IMR-90 (cell line): ENCODE measurements around the gene CXCL16. TPM values are rescaled to one million over a fixed set of nuclear protein-coding genes. Genes with fewer than 3 reads are reported as not detected.
"Not testable (repeated sequence)": the region's sequence is repeated elsewhere in the genome, so short reads cannot be mapped to it uniquely, and the experiment has no call there.

Source experiments
- ATAC-seq: fragments of 200-7000 bp; cut with Tn5 transposase; 2 replicates; pipeline ENCODE4 v1.9.1; 2020; ENCODE audit warnings: low read depth, mild to moderate bottlenecking, moderate library complexity
- BruUV-seq: library from RNA; stranded (reverse); fragments of 400-500 nt; replicated peaks from 2 replicates; lab custom pipeline; 2021; lab: Mats Ljungman, UMichigan
- CTCF ChIA-PET: fragments of 300-600 bp; formaldehyde crosslinking; extraction: SDS; loops from one replicate; lab custom pipeline; 2021; ENCODE audit warnings: antibody characterized with exemption; lab: Yijun Ruan, JAX
- POLR2A ChIA-PET: fragments of 300-600 bp; sonication (Branson Sonifier 250); formaldehyde crosslinking; loops from one replicate; lab custom pipeline; 2022; ENCODE audit warnings: antibody characterized with exemption; ENCODE audit not compliant: unreplicated experiment; lab: Charles Lee
- DNase-seq: peaks from one replicate; pipeline ENCODE4 v3.0.0; 2013
- H2AFZ ChIP-seq: replicated peaks from 2 replicates; pipeline ENCODE3; 2013; ENCODE audit warnings: low read length, mild to moderate bottlenecking; ENCODE audit not compliant: poor library complexity
- H2AK5ac ChIP-seq: 2 replicates; pipeline ENCODE4 v1.6.1; 2013; ENCODE audit warnings: low read depth, low read length, inconsistent platforms
- H2AK9ac ChIP-seq: replicated peaks from 2 replicates; pipeline ENCODE3; 2013; ENCODE audit warnings: mild to moderate bottlenecking, low read depth, low read length, moderate library complexity; ENCODE audit not compliant: poor library complexity
- H2BK120ac ChIP-seq: 2 replicates; pipeline ENCODE4 v1.6.1; 2013; ENCODE audit warnings: low read depth, low read length, inconsistent platforms
- H2BK15ac ChIP-seq: 3 replicates; pipeline ENCODE4 v1.6.1; 2013; ENCODE audit warnings: low read depth, low read length, inconsistent platforms
- H2BK20ac ChIP-seq: 2 replicates; pipeline ENCODE4 v1.6.1; 2013; ENCODE audit warnings: low read depth, mild to moderate bottlenecking, inconsistent platforms, low read length, moderate library complexity
- H2BK5ac ChIP-seq: 2 replicates; pipeline ENCODE4 v1.6.1; 2013; ENCODE audit warnings: mild to moderate bottlenecking, low read depth, low read length, inconsistent platforms; ENCODE audit not compliant: poor library complexity, severe bottlenecking
- H3K14ac ChIP-seq: replicated peaks from 2 replicates; pipeline ENCODE4 v1.6.1; 2013; ENCODE audit warnings: low read depth, low read length, inconsistent platforms
- H3K18ac ChIP-seq: 2 replicates; pipeline ENCODE4 v1.6.1; 2013; ENCODE audit warnings: low read depth, low read length, control low read depth
- H3K23ac ChIP-seq: 2 replicates; pipeline ENCODE4 v1.6.1; 2013; ENCODE audit warnings: low read depth, low read length, inconsistent platforms
- H3K27ac ChIP-seq: 2 replicates; pipeline ENCODE4 v1.5.1; 2013; ENCODE audit warnings: mild to moderate bottlenecking, control low read depth, low read length; ENCODE audit not compliant: insufficient read depth
- H3K27me3 ChIP-seq: 2 replicates; pipeline ENCODE4 v1.6.1; 2013; ENCODE audit warnings: low read length; ENCODE audit not compliant: control insufficient read depth, insufficient read depth
- H3K36me3 ChIP-seq: 2 replicates; pipeline ENCODE4 v1.6.1; 2013; ENCODE audit warnings: low read length, mixed read lengths; ENCODE audit not compliant: control insufficient read depth, insufficient read depth
- H3K4ac ChIP-seq: 2 replicates; pipeline ENCODE4 v1.6.1; 2013; ENCODE audit warnings: low read depth, low read length, inconsistent platforms
- H3K4me1 ChIP-seq: 2 replicates; pipeline ENCODE4 v1.6.1; 2013; ENCODE audit warnings: low read length, mixed read lengths; ENCODE audit not compliant: control insufficient read depth, insufficient read depth
- H3K4me2 ChIP-seq: 2 replicates; pipeline ENCODE4 v1.6.1; 2013; ENCODE audit warnings: low read depth, mild to moderate bottlenecking, control low read depth, low read length, moderate library complexity
- H3K4me3 ChIP-seq: 2 replicates; pipeline ENCODE4 v1.5.1; 2013; ENCODE audit warnings: low read depth, mild to moderate bottlenecking, control low read depth, low read length, moderate library complexity; ENCODE audit not compliant: insufficient read depth
- H3K56ac ChIP-seq: 2 replicates; pipeline ENCODE4 v1.6.1; 2013; ENCODE audit warnings: low read length, inconsistent platforms; ENCODE audit not compliant: insufficient read depth; ENCODE audit errors: extremely low read depth
- H3K79me1 ChIP-seq, 2 experiments: 2 replicates each; pipeline ENCODE4 v1.6.1; 2013; ENCODE audit warnings: low read length in 2 of 2, inconsistent platforms in 1 of 2, low read depth in 1 of 2
- H3K9ac ChIP-seq: 2 replicates; pipeline ENCODE4 v1.6.1; 2013; ENCODE audit warnings: low read depth, low read length, control low read depth
- H3K9me1 ChIP-seq: 2 replicates; pipeline ENCODE4 v1.6.1; 2013; ENCODE audit warnings: low read length, inconsistent platforms; ENCODE audit not compliant: insufficient read depth
- H3K9me3 ChIP-seq: 2 replicates; pipeline ENCODE4 v1.6.1; 2013; ENCODE audit warnings: low read length; ENCODE audit not compliant: control insufficient read depth, insufficient read depth
- H4K20me1 ChIP-seq: 2 replicates; pipeline ENCODE4 v1.6.1; 2013; ENCODE audit warnings: low read length, inconsistent platforms; ENCODE audit not compliant: insufficient read depth
- H4K5ac ChIP-seq: 2 replicates; pipeline ENCODE4 v1.6.1; 2013; ENCODE audit warnings: mild to moderate bottlenecking, low read depth, low read length, control low read depth
- H4K8ac ChIP-seq, 2 experiments: 2 replicates each; pipeline ENCODE4 v1.6.1; 2013; ENCODE audit warnings: low read depth in 2 of 2, low read length in 2 of 2, control low read depth in 1 of 2, inconsistent platforms in 1 of 2
- H4K91ac ChIP-seq: 2 replicates; pipeline ENCODE4 v1.6.1; 2013; ENCODE audit warnings: low read depth, low read length, inconsistent platforms; ENCODE audit not compliant: insufficient read depth
- MAFK ChIP-seq: IDR thresholded peaks from 2 replicates; pipeline ENCODE4 v1.6.1; 2012; ENCODE audit warnings: low read depth, low read length, improper control_type of control experiment
- MAZ ChIP-seq: IDR thresholded peaks from 2 replicates; pipeline ENCODE4 v1.6.1; 2012; ENCODE audit warnings: low read depth, mild to moderate bottlenecking, low read length, improper control_type of control experiment, moderate library complexity, borderline replicate concordance
- POLR2A ChIP-seq: IDR thresholded peaks from 2 replicates; pipeline ENCODE4 v1.6.1; 2012; ENCODE audit warnings: mild to moderate bottlenecking, low read depth, low read length
- RCOR1 ChIP-seq: IDR thresholded peaks from 2 replicates; pipeline ENCODE4 v1.6.1; 2012; ENCODE audit warnings: mild to moderate bottlenecking, low read length, improper control_type of control experiment; ENCODE audit not compliant: insufficient replicate concordance
- WGBS, 2 experiments: methylation state at CpG; one replicate each; pipeline versions ENCODE4 v1.1.5 to v1.1.7; 2013; ENCODE audit warnings: missing lambda C conversion rate in 2 of 2; ENCODE audit not compliant: insufficient read length in 1 of 2; ENCODE audit errors: extremely low coverage in 2 of 2; 5-methylcytosine and 5-hydroxymethylcytosine counted together
- dilution Hi-C: fragments of 300-500 bp; cut with HindIII; formaldehyde crosslinking; loops from one replicate; pipeline ENCODE4 v1.14.3; 2018; ENCODE audit warnings: low sequenced_read_pairs; ENCODE audit not compliant: unreplicated experiment
- in situ Hi-C: fragments of 300-500 bp; cut with MboI; formaldehyde crosslinking; loops from 3 replicates; pipeline ENCODE4 v1.14.3; 2019; ENCODE audit warnings: low sequenced_read_pairs, inconsistent platforms, mixed read lengths
- intact Hi-C: fragments of 100-400 bp; cut with micrococcal nuclease; formaldehyde crosslinking; loops from 2 replicates; pipeline ENCODE4 v1.10.0; 2022
- polyA plus RNA-seq, 3 experiments: library from polyadenylated mRNA; depleted of rRNA; stranded (reverse); fragments of >200 nt; gene quantifications; 2 replicates each; pipeline ENCODE4 v1.2.3, GENCODE V29; 2012; ENCODE audit warnings: low replicate concordance in 1 of 3
- total RNA-seq: library from RNA; depleted of rRNA; stranded (reverse); fragments of >200 nt; gene quantifications from 2 replicates; pipeline ENCODE4 v1.2.3, GENCODE V29; 2012

Gene CXCL16
- total and polyA plus RNA-seq, 2 of the 4 experiments (the other 2 are of a cell fraction): 0.36 to 1.6 TPM

DNA sequence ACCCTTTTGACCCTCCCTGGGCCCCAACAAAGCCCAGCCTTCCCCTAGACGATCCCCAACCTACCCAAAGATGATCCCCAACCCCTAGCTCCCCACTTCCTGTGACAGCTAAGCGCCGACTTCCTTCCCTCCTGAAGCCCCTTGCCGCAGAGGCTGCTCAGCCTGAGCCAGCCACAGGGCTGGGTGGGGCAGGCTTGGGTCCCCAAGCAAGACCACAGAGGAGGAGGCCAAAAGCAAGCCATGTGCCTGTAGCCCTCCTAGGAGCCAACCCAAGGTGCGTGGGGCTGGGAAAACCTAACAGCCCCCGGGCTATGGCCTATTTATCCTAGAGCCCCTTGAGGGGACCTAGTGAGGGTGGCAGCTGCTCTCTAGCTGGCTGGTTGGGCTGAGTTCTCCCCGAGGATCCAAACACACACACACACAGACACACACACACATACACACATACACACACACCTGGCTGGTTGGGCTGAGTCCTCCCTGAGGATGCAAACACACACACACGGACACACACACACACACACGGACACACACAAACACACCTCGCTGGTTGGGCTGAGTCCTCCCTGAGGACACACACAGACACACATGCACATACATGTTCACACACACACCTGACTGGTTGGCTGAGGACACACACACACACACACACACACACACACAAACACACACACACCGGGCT, 24.5 kb downstream of the CXCL16 start:
- Histone ChIP-seq H4K20me1 (no peaks in the 10 kb centered on the region), H3K4me1 (peaks cover 4% of the 10 kb centered on the region; the same call in 1 of the 2 replicates), H4K5ac (no peak overlapping the region), H2BK5ac (no peak overlapping the region), H3K9me1 (0 out of 2 replicates have a peak, but pooled peaks cover 4% of the 10 kb centered on the region), H3K14ac (no peak overlapping the region), H3K56ac (no peak overlapping the region), H4K8ac (no peak overlapping the region), H3K18ac (no peak overlapping the region), H3K9ac (no peak overlapping the region), H3K4me2 (no peak overlapping the region), H3K36me3 (peaks cover 2% of the 10 kb centered on the region; the same call in 1 of the 2 replicates), H3K4ac (no peak overlapping the region), H2BK120ac (no peak overlapping the region), H4K91ac (no peak overlapping the region), H3K79me1 (peaks cover 3% of the 10 kb centered on the region in 2 experiments; a peak in 3 of 4 replicates), H2AK9ac (peak overlapping the region; percentile 24), H2AK5ac (no peak overlapping the region), H3K27ac (no peak overlapping the region), H3K23ac (no peak overlapping the region), H2BK20ac (no peak overlapping the region), H2AFZ (no peak overlapping the region), H3K27me3 (no peaks in the 10 kb centered on the region), H2BK15ac (no peak overlapping the region), H3K4me3 (no peak overlapping the region), H3K9me3 (no peaks in the 10 kb centered on the region)
- TF ChIP-seq MAFK (no peak), POLR2A (no peak), MAZ (no peak), RCOR1 (no peak)
- POLR2A ChIA-PET: no interaction called here
- in situ Hi-C loops: loop anchor here (10.0 kb wide), 1 partner anchor 170 kb away; no protein-coding TSS in a partner anchor
- dilution Hi-C loops: no loop called here
- DNase-seq (no peak), ATAC-seq (no peak)
- intact Hi-C loops: no loop called here
- BruUV-seq: no TSS peak
- CTCF ChIA-PET: no interaction called here
- 100% methylated on average over 1 of the region's 11 CpGs; no CpG with 5 or more reads in 1 of the 2 experiments for WGBS, 2 experiments

- H3K27me3 ChIP-seq, ATAC-seq, H2AFZ ChIP-seq, H3K4me2 ChIP-seq, H3K9me1 ChIP-seq, H3K18ac ChIP-seq, H3K9me3 ChIP-seq, H3K27ac ChIP-seq, H3K23ac ChIP-seq, H3K36me3 ChIP-seq, H3K79me1 ChIP-seq, DNase-seq, H4K8ac ChIP-seq, CTCF ChIA-PET, H2BK5ac ChIP-seq, intact Hi-C loops, H3K56ac ChIP-seq, H3K4ac ChIP-seq, H2BK15ac ChIP-seq, H3K4me1 ChIP-seq, H3K14ac ChIP-seq, H3K4me3 ChIP-seq, H4K20me1 ChIP-seq, H2BK120ac ChIP-seq, dilution Hi-C loops, POLR2A ChIA-PET, H2BK20ac ChIP-seq, H2AK5ac ChIP-seq, BruUV-seq, H2AK9ac ChIP-seq, H4K5ac ChIP-seq, H3K9ac ChIP-seq, H4K91ac ChIP-seq: not testable (repeated sequence)
- in situ Hi-C loops: loop anchor here (10.0 kb wide), 1 partner anchor 170 kb away; no protein-coding TSS in a partner anchor
- WGBS, 2 experiments: no CpG with 5 or more reads among the region's 15 CpGs
Observed at GRCh38 chr17:4714340-4715062, 25.2 kb downstream of the CXCL16 start.
